NCI-H446 treated with DMSO at 0.1 percent for 48 hours (cell line): Measurements from ENCODE around the gene KTI12.
"Not testable (repeated sequence)": the region's sequence is repeated elsewhere in the genome, so short reads cannot be mapped to it uniquely, and the experiment has no call there.

Experiments used
- DNase-seq: peaks from one replicate; lab custom pipeline; 2025; lab: John Stamatoyannopoulos, UW

Gene KTI12

GRCh38 chr1:52037909-52038308 is 4.3 kb upstream of the KTI12 start:
- no peak for DNase-seq

- no peak for DNase-seq
Measured at GRCh38 chr1:52037402-52037814, 3.8 kb upstream of the KTI12 start.

GRCh38 chr1:52034050-52034384 is 407 bp upstream of the KTI12 start:
- no peak for DNase-seq

GRCh38 chr1:52032785-52033131 is 852 bp downstream of the KTI12 start:
- DNase-seq = no peak

GRCh38 chr1:52032124-52032784 is 1.4 kb downstream of the KTI12 start:
- DNase-seq = no peak

GRCh38 chr1:52028839-52029238 is 4.8 kb downstream of the KTI12 start:
- not testable (repeated sequence) for DNase-seq

- DNase-seq = no peak
Measured at GRCh38 chr1:52028328-52028727, 5.3 kb downstream of the KTI12 start.

GRCh38 chr1:52026278-52026677 is 7.3 kb downstream of the KTI12 start:
- DNase-seq = no peak

GRCh38 chr1:52022133-52022532 is 11.5 kb downstream of the KTI12 start:
- no peak for DNase-seq

- DNase-seq = no peak
Measured at GRCh38 chr1:52008071-52008809, 25.4 kb downstream of the KTI12 start.

- DNase-seq = no peak
Measured at GRCh38 chr1:52007215-52008002, 26.2 kb downstream of the KTI12 start.

- not testable (repeated sequence) for DNase-seq
Measured at GRCh38 chr1:52006081-52006553, 27.5 kb downstream of the KTI12 start.

- DNase-seq = not testable (repeated sequence)
Measured at GRCh38 chr1:52005548-52005947, 28.1 kb downstream of the KTI12 start.

GRCh38 chr1:52003877-52004276 is 29.7 kb downstream of the KTI12 start:
- no peak for DNase-seq

GRCh38 chr1:52002038-52002917 is 31.3 kb downstream of the KTI12 start:
- DNase-seq = peak; percentile 68

GRCh38 chr1:51998701-51999100 is 34.9 kb downstream of the KTI12 start:
- DNase-seq = no peak

GRCh38 chr1:51997974-51998382 is 35.6 kb downstream of the KTI12 start:
- no peak for DNase-seq

GRCh38 chr1:51990478-51990965 is 43.1 kb downstream of the KTI12 start, which contains the start of gene RAB3B:
Gene RAB3B, minus strand, starts transcription at chr1:51990700. Its CDS starts 13,583 bp downstream, at chr1:51977117.
- DNase-seq = no peak

GRCh38 chr1:51989582-51990477 is 43.8 kb downstream of the KTI12 start:
- DNase-seq = no peak

GRCh38 chr1:51988254-51988653 is 45.4 kb downstream of the KTI12 start:
- DNase-seq = no peak

GRCh38 chr1:51986718-51987117 is 46.9 kb downstream of the KTI12 start:
- no peak for DNase-seq
